ENCODE data around the gene SLC39A11. TPM values are rescaled to one million over a fixed set of nuclear protein-coding genes. Genes with fewer than 3 reads are reported as not detected.

Gene SLC39A11
- total RNA-seq, 1 experiment from 2014 or later = 46.4 TPM

- H3K9me3 ChIP-seq (ENCODE audit: control insufficient read depth in 1 of 2, insufficient read depth in 1 of 2, low read depth in 1 of 2, low read length in 2 of 2) = no peaks in the 10 kb centered on the region
- no peak overlapping the region for H3K27ac ChIP-seq (ENCODE audit: low read depth, low read length)
- no peak overlapping the region for H3K4me2 ChIP-seq (ENCODE audit: low read length)
- H3K9me2 ChIP-seq (ENCODE audit: insufficient read depth) = no peaks in the 10 kb centered on the region
- ChIA-PET CTCF (interaction anchor here (0.7 kb wide), 1 partner anchor 57 kb away, joined by 3 read pairs; no protein-coding TSS in a partner anchor), RAD21 (ENCODE audit: low non-redundant PET in 1 of 2, low total read pairs in 2 of 2, uncharacterized antibody in 2 of 2, unreplicated experiment in 2 of 2) (interaction anchor here in 1 of 2 experiments (0.6 kb wide), 1 partner anchor 49 kb away, joined by 5 read pairs; the partner anchor contains the start of gene SLC39A11), POLR2A (no interaction called here)
- ATAC-seq (no peak), DNase-seq (ENCODE audit: low read depth, low spot score) (no peak)
- BruUV-seq (replicated peaks) = no TSS peak
- intact Hi-C loops (cut with micrococcal nuclease) = no loop called here
- TF ChIP-seq POLR2A (IDR thresholded peaks at IDR 0.05; ENCODE audit: borderline replicate concordance, extremely low read depth, insufficient read depth, insufficient read length) = no peak
- no peak for TF ChIP-seq REST (IDR thresholded peaks at IDR 0.05; ENCODE audit: low read depth)
- no peak for TF ChIP-seq ELF1 (IDR thresholded peaks at IDR 0.05; ENCODE audit: borderline replicate concordance, low read depth)
- no peak for TF ChIP-seq ZFX (IDR thresholded peaks at IDR 0.05)
- no peak for TF ChIP-seq JUND (IDR thresholded peaks at IDR 0.05)
- TF ChIP-seq SP1 (IDR thresholded peaks at IDR 0.05; ENCODE audit: low read depth) = no peak
- TF ChIP-seq SIN3A (IDR thresholded peaks at IDR 0.05; ENCODE audit: low read depth) = no peak
- TF ChIP-seq EGR1 (IDR thresholded peaks at IDR 0.05; ENCODE audit: low read depth) = no peak
- TF ChIP-seq POLR2AphosphoS5 (IDR thresholded peaks at IDR 0.05; ENCODE audit: low read depth, low read length) = no peak
- TF ChIP-seq SRF (IDR thresholded peaks at IDR 0.05; ENCODE audit: low read depth) = no peak
- TF ChIP-seq YY1 (IDR thresholded peaks at IDR 0.05; ENCODE audit: extremely low read depth, insufficient replicate concordance, low read depth, low read length) = no peak
- TF ChIP-seq ZNF274 (IDR thresholded peaks at IDR 0.05; ENCODE audit: low read depth, low read length) = no peak
- no peak for TF ChIP-seq MAX (IDR thresholded peaks at IDR 0.05)
- TF ChIP-seq, protein P1, sequence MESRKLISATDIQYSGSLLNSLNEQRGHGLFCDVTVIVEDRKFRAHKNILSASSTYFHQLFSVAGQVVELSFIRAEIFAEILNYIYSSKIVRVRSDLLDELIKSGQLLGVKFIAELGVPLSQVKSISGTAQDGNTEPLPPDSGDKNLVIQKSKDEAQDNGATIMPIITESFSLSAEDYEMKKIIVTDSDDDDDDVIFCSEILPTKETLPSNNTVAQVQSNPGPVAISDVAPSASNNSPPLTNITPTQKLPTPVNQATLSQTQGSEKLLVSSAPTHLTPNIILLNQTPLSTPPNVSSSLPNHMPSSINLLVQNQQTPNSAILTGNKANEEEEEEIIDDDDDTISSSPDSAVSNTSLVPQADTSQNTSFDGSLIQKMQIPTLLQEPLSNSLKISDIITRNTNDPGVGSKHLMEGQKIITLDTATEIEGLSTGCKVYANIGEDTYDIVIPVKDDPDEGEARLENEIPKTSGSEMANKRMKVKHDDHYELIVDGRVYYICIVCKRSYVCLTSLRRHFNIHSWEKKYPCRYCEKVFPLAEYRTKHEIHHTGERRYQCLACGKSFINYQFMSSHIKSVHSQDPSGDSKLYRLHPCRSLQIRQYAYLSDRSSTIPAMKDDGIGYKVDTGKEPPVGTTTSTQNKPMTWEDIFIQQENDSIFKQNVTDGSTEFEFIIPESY (IDR thresholded peaks at IDR 0.05; ENCODE audit: extremely low read depth, insufficient replicate concordance, low read length) = no peak
- no peak for TF ChIP-seq EZH2 (IDR thresholded peaks at IDR 0.05)
- no peak for TF ChIP-seq CEBPB (IDR thresholded peaks at IDR 0.05; ENCODE audit: low read depth)
- TF ChIP-seq ATF3 (IDR thresholded peaks at IDR 0.05) = no peak
- no peak for TF ChIP-seq FOSL1 (IDR thresholded peaks at IDR 0.05; ENCODE audit: low read depth)
- H3K4me3 ChIP-seq (replicated peaks in 1 of 2; ENCODE audit: low read depth in 1 of 2, low read length in 2 of 2) = no peak overlapping the region
- H3K9ac ChIP-seq (ENCODE audit: low read length) = no peak overlapping the region
- no peaks in the 10 kb centered on the region for H3K79me2 ChIP-seq (ENCODE audit: insufficient read depth, low read length)
- H3K4me1 ChIP-seq (ENCODE audit: control insufficient read depth in 1 of 2, insufficient read depth in 2 of 2, low read length in 2 of 2) = peaks cover 0 to 2% of the 10 kb centered on the region in 2 experiments; a peak in 1 of 4 replicates
- H2AFZ ChIP-seq (ENCODE audit: low read depth, low read length, poor library complexity, severe bottlenecking) = no peak overlapping the region
- no peaks in the 10 kb centered on the region for H3K36me3 ChIP-seq (ENCODE audit: control insufficient read depth in 1 of 2, insufficient read depth in 2 of 2, low read length in 2 of 2)
- H4K20me1 ChIP-seq (ENCODE audit: insufficient read depth) = no peaks in the 10 kb centered on the region
- no peaks in the 10 kb centered on the region for H3K27me3 ChIP-seq (ENCODE audit: insufficient read depth, low read length)
Observed at GRCh38 chr17:73042809-73043685, 49.4 kb downstream of the SLC39A11 start.
